ENCODE results near the gene RAF1. TPM values are rescaled to one million over a fixed set of nuclear protein-coding genes. Genes with fewer than 3 reads are reported as not detected.

Gene RAF1
- total RNA-seq, 4 donors from 2014 or later = 212 to 346 (median 246) TPM

GRCh38 chr3:12574661-12575060, 89.3 kb downstream of the RAF1 start:
- no peaks in the 10 kb centered on the region for H3K9me3 ChIP-seq
- H3K4me1 ChIP-seq = no peaks in the 10 kb centered on the region
- in situ Hi-C loops (cut with MboI; ENCODE audit: low sequenced_read_pairs in 4 of 4) (loop anchor here in 1 of 4 donors (25.0 kb wide), 1 partner anchor 138 kb away; no protein-coding TSS in a partner anchor), intact Hi-C loops (cut with DNase I; ENCODE audit: low total_unique reads) (no loop called here)
- no peak for ATAC-seq
- H3K4me3 ChIP-seq = no peak overlapping the region
- peaks cover 0 to 78% of the 10 kb centered on the region in 2 donors for H3K36me3 ChIP-seq
- H3K27me3 ChIP-seq = no peaks in the 10 kb centered on the region
- TF ChIP-seq POLR2A (IDR thresholded peaks at IDR 0.05) (no peak), CTCF (IDR thresholded peaks at IDR 0.05 in 4 of 5, conservative IDR thresholded peaks at IDR 0.05 in 1 of 5) (no peak)
- H3K27ac ChIP-seq = no peak overlapping the region
- DNase-seq = no peak

- Histone ChIP-seq H3K27ac (peak overlapping the region in 1 of 4 donors; percentile 9), H3K36me3 (peaks cover 0 to 83% of the 10 kb centered on the region in 2 donors), H3K27me3 (no peaks in the 10 kb centered on the region), H3K4me3 (no peak overlapping the region), H3K9me3 (no peaks in the 10 kb centered on the region), H3K4me1 (no peaks in the 10 kb centered on the region)
- TF ChIP-seq CTCF (IDR thresholded peaks at IDR 0.05 in 4 of 5, conservative IDR thresholded peaks at IDR 0.05 in 1 of 5) (no peak), POLR2A (IDR thresholded peaks at IDR 0.05) (no peak)
- DNase-seq (no peak), ATAC-seq (no peak)
- in situ Hi-C loops (cut with MboI; ENCODE audit: low sequenced_read_pairs in 4 of 4) (loop anchor here in 1 of 4 donors (25.0 kb wide), 1 partner anchor 138 kb away; no protein-coding TSS in a partner anchor), intact Hi-C loops (cut with DNase I; ENCODE audit: low total_unique reads) (no loop called here)
Measured at GRCh38 chr3:12574131-12574530, 89.8 kb downstream of the RAF1 start.

GRCh38 chr3:12571986-12572385, 91.9 kb downstream of the RAF1 start:
- no peaks in the 10 kb centered on the region for H3K27me3 ChIP-seq
- H3K27ac ChIP-seq = no peak overlapping the region
- intact Hi-C loops (cut with DNase I; ENCODE audit: low total_unique reads) = no loop called here
- TF ChIP-seq CTCF (IDR thresholded peaks at IDR 0.05 in 4 of 5, conservative IDR thresholded peaks at IDR 0.05 in 1 of 5) (no peak), POLR2A (IDR thresholded peaks at IDR 0.05) (no peak)
- DNase-seq = no peak
- no peak overlapping the region for H3K4me3 ChIP-seq
- in situ Hi-C loops (cut with MboI; ENCODE audit: low sequenced_read_pairs in 4 of 4) = loop anchor here in 1 of 4 donors (25.0 kb wide), 1 partner anchor 140 kb away; no protein-coding TSS in a partner anchor
- peaks cover 0 to 7% of the 10 kb centered on the region in 2 donors for H3K4me1 ChIP-seq
- no peak for ATAC-seq
- peaks cover 0 to 73% of the 10 kb centered on the region in 2 donors for H3K36me3 ChIP-seq
- H3K9me3 ChIP-seq = no peaks in the 10 kb centered on the region

GRCh38 chr3:12569836-12570235, 94.1 kb downstream of the RAF1 start:
- DNase-seq (no peak), ATAC-seq (no peak)
- H3K27ac ChIP-seq = no peak overlapping the region
- in situ Hi-C loops (cut with MboI; ENCODE audit: low sequenced_read_pairs in 4 of 4) (loop anchor here in 1 of 4 donors (25.0 kb wide), 1 partner anchor 142 kb away; no protein-coding TSS in a partner anchor), intact Hi-C loops (cut with DNase I; ENCODE audit: low total_unique reads) (loop anchor here (5.0 kb wide), 1 partner anchor 32 kb away; no protein-coding TSS in a partner anchor)
- TF ChIP-seq POLR2A (IDR thresholded peaks at IDR 0.05) (no peak), CTCF (IDR thresholded peaks at IDR 0.05 in 4 of 5, conservative IDR thresholded peaks at IDR 0.05 in 1 of 5) (no peak)
- no peak overlapping the region for H3K4me3 ChIP-seq
- H3K36me3 ChIP-seq = peaks cover 0 to 56% of the 10 kb centered on the region in 2 donors
- no peaks in the 10 kb centered on the region for H3K27me3 ChIP-seq
- no peaks in the 10 kb centered on the region for H3K9me3 ChIP-seq
- H3K4me1 ChIP-seq = peaks cover 5 to 12% of the 10 kb centered on the region in 2 donors
